ENCODE results near the gene PRSS38. TPM values are rescaled to one million over a fixed set of nuclear protein-coding genes. Genes with fewer than 3 reads are reported as not detected.

The PRSS38 gene
- total RNA-seq, 2 experiments from 2014 or later: not detected

Other genes with a start within 250 kb of the PRSS38 start
- gene JMJD4, start 80.4 kb upstream of the PRSS38 start, total RNA-seq: 10 to 100 TPM; 15.4 to 20.0 TPM
- 10 to 100 TPM; 30.3 TPM for gene SNAP47, start 80.2 kb upstream of the PRSS38 start, total RNA-seq
- under 1 TPM; 0.32 to 0.40 TPM for gene WNT9A, start 132.3 kb downstream of the PRSS38 start, total RNA-seq
- gene WNT3A, start 191.3 kb downstream of the PRSS38 start, total RNA-seq: not detected